Mammary epithelial cell (primary cell): ENCODE data around the gene FAM78A.

Experiments used
- EZH2 ChIP-seq: IDR thresholded peaks from 2 replicates; pipeline ENCODE4 v1.6.1; 2012; ENCODE audit warnings: low read length, inconsistent platforms, borderline replicate concordance
- TF ChIP-seq, protein P1 (sequence below), 2 donors: IDR thresholded peaks in 1 of 2; conservative IDR thresholded peaks in 1 of 2; 2 replicates each; pipeline ENCODE4 v1.5.1; 2011 to 2012; ENCODE audit warnings: inconsistent platforms in 2 of 2, low read length in 2 of 2, mild to moderate bottlenecking in 2 of 2, control low read depth in 1 of 2, low read depth in 1 of 2; ENCODE audit not compliant: insufficient read depth in 1 of 2; ENCODE audit errors: extremely low read depth in 1 of 2

DNA sequence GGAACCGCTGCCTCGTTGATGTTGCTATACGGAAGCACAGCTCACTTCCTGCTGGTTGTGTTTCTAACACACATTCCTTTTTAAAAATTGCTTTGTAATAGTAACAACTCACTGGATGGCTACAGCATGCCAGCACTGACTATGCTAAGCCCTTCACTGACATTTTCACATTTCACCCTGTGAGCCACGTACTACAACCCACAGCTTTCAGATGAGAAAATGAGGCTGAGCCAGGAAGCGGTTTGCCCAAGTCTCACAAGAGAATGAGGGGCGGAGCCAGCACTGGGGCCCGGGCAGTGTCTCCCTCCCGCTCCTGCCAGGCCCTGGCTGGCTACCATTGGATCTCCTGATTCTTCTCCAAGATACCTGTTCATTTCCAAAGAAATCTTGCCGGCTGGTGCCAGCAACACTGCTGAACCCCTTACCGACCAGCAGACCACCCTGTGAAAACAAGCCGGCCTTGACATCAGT, 38.3 kb downstream of the FAM78A start:
- TF ChIP-seq, protein P1, sequence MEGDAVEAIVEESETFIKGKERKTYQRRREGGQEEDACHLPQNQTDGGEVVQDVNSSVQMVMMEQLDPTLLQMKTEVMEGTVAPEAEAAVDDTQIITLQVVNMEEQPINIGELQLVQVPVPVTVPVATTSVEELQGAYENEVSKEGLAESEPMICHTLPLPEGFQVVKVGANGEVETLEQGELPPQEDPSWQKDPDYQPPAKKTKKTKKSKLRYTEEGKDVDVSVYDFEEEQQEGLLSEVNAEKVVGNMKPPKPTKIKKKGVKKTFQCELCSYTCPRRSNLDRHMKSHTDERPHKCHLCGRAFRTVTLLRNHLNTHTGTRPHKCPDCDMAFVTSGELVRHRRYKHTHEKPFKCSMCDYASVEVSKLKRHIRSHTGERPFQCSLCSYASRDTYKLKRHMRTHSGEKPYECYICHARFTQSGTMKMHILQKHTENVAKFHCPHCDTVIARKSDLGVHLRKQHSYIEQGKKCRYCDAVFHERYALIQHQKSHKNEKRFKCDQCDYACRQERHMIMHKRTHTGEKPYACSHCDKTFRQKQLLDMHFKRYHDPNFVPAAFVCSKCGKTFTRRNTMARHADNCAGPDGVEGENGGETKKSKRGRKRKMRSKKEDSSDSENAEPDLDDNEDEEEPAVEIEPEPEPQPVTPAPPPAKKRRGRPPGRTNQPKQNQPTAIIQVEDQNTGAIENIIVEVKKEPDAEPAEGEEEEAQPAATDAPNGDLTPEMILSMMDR (conservative IDR thresholded peaks at IDR 0.05 in 1 of 2, IDR thresholded peaks at IDR 0.05 in 1 of 2; ENCODE audit: extremely low read depth in 1 of 2, insufficient read depth in 1 of 2, low read depth in 1 of 2, low read length in 2 of 2), result no peak
- TF ChIP-seq EZH2, result no peak
